ENCODE results near the gene TRIM2.
A peak's percentile ranks its signal among the peaks of the same experiment; 100 is the strongest.

TRIM2 gene

DNA sequence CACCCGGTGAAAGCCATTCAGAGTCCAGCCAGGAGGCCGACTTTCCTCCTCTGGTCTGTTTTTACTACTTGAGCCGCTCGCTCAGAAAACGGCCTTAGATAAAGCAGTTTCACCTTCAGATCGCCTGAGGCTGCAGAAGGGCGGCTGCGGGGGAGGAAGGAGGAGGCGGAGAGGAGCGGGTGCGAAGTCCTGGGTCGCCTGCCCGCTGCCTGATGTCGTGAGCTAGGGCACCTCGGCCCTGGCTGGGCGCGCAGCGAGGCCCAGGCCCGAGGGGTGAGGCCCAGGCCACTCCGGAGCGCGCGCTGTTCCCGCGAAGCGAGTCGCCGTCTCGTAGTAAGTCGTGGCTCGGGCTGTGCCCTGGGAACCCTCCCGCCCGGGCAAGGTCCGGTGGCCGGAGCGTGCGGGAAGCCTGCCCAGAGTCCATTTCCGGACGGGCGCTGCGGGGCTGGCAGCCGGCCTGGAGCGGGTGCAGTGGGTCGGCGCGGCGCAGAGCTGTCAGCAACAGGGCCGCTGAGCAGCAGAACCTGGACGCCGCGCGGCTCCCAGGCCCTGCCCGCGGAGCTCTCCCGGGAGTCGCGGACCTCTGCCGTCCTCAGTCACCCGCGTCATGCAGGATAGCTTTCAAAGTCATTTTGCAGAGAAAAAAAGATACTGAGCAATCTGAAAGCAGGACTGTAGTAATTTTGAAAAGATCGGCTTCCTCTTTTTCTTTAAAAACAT, 18.6 kb downstream of the TRIM2 start:
- DNase-seq (ENCODE audit: low read depth), result peak; percentile 8

DNA sequence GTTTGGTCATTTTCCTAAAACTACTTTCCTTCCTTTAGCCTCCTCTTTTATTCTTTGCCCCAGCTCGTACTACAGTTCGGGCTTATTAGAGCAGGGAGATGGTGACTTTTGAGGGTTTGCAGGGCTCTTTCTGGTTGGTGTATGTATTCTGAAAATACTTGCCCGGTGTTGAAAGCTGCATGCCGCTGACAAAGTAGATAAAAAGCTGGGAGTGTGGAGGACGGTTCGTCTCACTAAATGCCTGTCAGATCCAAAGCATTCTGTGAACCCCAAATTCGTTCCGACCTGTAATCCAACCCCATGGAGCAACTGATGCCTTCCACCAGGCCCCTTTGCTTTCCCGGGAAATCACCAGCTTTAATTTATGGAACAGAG, 19.2 kb downstream of the TRIM2 start:
- DNase-seq (ENCODE audit: low read depth), result no peak

DNA sequence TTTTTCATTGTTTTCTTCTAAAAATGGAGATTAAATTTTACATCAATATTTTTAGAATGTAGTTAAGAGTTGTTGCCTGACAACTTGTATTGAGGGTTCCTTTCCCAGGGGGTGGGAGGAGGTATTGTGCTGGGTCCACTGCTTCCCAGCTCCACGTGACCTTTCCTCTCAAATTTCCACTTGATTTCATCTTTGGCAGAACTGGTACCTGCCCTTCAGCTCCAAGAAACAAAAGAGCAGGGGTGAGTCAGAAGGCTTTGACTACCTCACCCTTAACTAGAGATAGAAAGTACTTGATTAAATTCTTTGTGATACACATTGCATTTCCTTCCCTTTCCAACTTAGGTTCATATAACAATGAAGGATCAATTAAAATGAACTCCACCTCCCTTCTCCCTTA, 19.7 kb downstream of the TRIM2 start:
- no peak for DNase-seq (ENCODE audit: low read depth)

DNA sequence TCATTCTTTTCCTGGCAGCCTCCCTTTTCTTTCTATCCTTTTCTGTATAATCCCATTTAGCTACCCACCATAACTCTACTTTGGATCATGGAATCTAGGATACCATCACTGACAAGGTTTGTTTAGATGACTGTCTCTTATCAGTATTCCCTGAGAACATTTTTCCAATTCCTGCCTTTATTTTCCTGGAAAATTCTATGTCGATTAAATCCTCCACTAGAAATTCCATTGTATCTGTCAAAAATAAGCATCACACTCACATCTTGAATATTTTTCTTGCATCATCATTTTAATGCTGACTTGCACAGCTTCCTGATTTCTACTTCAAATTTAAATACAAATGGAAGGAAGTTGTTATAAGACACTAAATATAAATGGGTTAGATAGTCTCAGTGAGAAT, 20.2 kb downstream of the TRIM2 start:
- no peak for DNase-seq (ENCODE audit: low read depth)

DNA sequence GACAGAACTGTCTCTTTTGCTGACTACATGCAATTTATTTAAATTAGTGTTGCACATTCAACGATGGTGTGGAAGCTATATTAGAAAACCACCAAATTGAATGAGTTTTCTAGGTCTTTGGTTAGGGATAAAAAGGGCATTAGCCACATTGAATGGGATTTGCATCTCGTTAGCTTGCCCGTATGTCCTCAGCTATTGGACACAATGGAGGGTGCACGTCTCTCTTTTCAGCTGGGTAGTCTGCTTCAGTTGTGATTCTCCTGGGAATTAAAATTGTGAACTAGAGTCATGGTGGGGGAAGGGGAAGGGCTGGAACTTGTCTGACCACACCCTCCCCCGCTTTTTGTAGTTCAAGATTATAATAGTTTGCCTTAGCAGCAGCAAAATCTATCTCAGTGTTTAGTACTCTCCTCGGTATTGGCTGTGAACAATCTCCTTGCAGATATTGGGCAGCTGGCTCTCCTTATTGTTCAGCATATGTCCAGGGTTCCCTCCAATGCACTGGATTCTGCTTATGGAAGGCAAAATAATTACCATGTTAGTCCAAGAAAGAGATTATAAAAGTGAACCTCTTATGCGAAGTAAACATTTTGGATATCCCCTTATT, 23.3 kb downstream of the TRIM2 start:
- DNase-seq (ENCODE audit: low read depth), result no peak

DNA sequence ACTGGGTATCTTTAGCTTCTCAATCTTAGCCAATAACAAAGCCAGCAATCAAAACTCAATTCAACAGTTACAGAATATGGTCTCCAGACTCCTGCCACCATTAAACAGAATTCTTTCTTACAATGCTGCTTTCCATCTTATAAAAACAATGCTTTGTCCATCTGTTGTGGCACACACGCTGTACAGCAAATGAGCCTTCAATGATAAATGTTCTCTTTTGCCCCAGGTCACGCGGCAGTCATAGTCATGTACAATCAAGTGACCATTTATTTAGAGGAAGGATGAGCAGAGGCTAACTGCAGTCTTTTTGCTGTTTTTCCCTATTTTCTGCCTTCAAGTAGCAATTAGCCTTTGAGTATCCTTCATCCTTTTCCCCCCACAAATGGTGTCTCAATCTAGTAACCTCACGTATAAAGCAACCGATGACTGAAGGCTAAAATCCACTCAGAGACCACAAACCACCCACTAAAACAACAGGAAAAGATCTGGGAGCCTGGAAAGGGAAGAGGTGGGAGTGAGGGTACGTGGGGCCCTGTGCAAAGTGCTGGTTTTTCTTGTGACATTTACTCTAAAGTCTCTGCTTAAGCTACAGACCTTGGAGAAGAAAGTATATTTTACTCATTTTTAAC, 24.4 kb downstream of the TRIM2 start:
- no peak for DNase-seq (ENCODE audit: low read depth)

DNA sequence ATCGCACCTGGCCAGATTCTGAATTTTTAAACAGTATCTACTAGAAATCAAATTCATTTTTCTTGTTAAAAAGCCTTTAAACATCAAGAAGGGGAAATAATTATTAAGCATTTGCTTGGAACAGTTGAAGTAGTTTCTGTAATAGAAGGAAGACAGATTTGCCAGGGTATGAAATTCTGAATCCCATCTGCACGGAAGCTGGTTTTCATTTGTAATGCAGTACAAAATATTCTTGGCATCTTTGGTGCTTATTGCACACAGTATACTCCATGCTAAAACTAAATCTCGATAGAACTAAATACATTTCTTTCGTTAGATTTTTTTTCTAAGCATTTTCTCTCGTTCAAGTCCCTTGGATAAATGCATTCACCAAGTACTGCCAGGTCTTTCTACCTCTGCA, 25.3 kb downstream of the TRIM2 start:
- no peak for DNase-seq (ENCODE audit: low read depth)

DNA sequence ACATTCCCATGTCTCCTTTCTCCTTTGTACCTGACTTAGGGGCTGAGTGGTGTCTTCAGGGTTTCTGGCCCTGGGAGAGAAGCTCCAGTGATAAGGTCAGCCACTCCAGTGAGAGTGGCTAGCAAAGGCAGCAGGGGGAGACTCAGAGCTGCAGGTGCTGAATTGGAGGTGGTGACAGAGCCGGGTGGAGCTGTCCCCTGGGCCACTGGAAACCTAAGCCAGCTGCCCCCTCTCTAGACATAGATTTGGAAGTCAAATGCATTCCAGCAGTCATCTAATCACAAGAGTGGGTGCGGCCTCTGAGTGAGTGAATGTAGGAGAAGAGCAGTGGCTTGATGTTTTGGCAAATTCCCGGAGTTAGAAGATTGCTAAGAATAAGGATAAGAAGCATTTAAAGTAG, 28.5 kb downstream of the TRIM2 start:
- DNase-seq (ENCODE audit: low read depth), result no peak

DNA sequence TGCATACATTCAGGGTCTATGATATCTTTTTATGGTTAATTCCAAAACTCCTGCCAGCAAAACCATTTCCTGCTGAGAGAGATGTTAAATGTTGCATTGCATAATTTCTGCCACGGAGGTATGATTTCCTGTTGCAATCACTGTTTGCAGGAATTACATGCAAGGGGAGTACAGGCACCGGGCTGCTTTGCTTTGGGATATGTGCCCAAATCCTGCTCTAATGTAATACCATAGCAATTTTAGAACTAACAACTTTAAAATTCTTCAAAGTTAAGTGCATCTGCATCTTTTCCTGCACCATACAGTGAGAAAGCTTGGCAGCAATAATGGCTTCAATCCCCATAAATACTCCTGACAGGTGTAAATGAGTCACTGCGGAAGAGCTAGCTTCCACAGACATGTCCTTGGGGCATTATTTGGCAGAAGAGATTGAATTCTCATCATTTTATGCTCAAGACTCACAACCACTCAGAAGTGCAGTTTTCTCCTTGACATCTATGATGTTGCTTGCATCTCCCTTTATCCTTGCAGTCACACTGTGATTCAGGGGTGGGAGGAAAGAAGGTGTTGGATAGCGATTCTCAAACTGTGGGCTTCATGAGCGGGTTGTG, 29.6 kb downstream of the TRIM2 start:
- no peak for DNase-seq (ENCODE audit: low read depth)

DNA sequence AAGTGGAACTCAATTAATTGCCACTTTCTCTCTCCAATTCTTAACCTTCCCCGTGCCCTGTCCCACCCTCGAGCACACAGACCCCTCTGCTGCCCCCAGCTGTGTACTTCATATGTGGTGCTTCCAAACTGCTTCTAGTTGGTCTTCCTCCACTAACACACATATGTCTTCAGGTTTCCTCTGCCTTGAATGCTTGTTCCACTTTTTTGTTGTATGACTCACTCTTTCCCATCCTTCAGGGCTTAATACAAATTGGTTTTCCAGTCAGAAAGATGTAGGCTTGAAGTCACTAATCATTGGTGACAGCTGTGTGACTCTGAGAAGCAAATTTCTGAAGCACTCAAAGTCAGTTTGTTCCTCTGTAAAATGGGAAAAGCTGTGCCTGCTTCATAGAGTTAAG, 30.6 kb downstream of the TRIM2 start:
- DNase-seq (ENCODE audit: low read depth), result no peak

DNA sequence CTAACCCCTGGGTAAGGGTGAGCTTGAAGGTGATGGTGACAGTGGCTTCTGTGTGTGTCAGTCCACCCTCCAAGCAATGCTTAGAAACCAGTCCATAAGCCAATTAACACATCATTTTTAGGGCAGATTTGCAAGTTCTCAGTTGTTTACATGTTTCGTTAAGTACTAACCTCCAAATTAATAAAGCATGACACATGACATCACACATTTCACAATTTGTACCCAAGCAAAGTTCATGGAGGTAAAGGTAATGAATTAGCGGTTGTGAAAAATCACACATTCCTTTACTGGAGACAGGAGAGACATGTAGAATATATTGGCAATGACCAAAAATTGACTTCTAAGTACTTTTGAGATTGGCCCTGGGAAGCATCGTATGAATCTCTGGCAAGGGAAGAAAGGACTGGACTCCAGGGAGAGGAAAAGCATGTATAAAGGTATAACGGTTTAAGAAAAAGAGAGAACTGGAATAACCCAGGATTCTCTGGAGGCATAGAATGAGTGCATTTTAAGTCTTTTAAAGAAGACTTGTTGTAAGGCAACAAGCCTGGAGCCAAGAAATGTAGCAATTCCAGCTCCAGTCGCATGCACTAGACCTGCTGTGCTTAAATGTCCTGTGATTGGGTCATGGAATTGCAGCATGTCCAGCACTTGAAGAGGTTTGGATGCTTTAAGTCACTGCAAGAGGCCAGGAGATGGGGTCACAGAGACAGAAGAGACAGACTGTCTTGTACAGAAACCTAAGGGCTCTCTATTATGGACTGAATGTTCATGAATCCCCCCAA, 34.1 kb downstream of the TRIM2 start:
- no peak for DNase-seq (ENCODE audit: low read depth)

DNA sequence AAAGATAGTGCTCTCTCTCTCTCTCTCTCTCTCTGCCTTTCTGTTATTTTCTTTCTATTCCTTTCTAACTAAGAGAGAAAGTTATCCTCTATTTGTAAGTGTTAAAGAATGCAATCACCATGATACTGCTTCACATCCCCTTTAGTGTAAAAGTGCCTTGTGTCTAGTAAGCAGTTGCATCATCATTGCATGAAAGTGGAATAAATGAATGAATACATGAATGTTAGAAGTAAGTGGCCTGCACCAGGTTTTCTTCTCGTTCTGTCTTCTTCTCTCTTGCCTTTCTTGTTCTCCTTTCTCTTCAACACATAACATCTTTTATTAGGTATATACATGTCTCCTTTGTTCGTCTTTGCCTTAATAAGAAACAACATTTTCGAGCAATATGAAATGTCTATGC, 35.2 kb downstream of the TRIM2 start:
- no peak for DNase-seq (ENCODE audit: low read depth)

DNA sequence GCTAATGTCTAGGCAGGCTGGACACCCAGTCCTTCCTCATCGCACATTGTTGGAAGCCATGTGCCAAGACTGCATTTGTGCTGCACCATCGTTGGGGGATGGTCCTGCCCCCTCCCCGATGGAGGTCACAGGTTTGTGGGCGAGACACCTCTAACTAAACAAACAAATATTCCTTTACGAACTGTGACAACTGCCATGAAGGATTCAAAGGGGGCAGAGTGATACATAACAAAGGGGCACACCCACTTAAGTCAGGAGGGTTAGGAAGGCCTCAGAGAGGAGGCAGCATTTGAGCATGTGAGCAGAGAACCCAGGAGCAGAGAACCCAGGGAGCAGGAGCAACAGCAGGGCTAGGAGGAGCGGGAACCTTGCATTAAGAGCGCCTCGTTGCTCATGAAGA, 37.1 kb downstream of the TRIM2 start:
- no peak for DNase-seq (ENCODE audit: low read depth)

DNA sequence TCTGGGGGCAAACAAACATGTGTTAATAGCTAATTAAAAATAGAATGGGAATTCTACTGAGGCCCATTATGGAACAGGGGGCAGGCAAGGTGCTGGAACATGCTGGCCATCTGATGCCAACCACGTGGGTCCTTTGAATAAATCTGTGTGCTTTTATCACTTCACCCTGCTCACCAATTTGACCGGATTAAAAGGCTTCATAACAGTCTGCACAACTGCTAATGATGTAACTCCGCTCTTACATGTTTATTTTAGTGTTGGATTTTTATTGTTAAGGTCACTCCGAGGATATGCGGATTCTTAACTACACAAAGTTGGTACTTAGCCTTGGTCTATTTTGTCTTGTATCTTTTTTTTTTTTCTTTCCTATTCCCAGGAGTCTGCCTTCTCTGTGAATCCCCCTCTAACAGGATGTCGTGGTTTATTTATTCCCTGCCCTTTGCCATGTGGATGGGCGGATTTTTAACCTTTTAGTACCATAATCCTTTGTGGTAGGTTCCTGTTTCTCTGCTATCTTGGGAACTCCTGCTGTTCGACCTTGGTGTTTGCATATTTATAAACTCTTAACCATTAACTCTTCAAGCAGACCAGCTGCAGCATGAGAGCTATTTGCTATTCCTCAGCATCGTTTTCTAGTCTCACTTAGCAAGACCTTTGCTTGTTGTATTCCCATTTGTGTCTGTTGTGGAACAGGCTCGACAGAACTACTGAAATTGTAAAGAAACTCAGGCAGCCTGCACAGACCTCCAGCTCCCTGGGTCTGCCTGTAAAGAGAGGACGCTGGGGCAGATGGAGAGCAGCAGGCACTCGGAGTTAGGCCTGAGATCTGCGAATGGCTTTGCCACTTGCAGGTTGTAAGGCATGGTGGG, 38.0 kb downstream of the TRIM2 start:
- no peak for DNase-seq (ENCODE audit: low read depth)

DNA sequence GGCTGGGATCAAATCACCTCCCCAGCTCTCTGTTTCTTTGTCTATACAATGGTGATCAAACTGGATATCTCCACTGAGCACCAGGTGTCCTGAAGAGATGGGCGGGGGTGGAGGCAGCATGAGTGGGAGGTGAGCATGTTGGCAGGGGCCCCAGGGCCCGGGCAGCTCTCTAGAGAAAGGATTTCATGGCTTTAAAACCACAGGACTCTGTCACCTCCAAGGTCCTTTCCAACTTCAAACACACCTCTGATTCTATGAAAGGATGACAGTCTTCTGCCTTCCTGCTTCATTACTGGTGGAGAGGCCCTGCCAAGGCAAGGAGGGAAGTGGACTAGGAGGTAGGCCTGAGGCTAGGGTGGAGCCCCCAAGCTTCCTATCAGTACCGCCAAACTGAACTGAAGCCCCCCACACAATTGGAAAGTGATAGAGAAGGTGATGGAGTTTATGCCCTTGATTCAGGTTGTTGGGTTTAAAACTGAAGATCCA, 38.6 kb downstream of the TRIM2 start:
- DNase-seq (ENCODE audit: low read depth), result no peak

DNA sequence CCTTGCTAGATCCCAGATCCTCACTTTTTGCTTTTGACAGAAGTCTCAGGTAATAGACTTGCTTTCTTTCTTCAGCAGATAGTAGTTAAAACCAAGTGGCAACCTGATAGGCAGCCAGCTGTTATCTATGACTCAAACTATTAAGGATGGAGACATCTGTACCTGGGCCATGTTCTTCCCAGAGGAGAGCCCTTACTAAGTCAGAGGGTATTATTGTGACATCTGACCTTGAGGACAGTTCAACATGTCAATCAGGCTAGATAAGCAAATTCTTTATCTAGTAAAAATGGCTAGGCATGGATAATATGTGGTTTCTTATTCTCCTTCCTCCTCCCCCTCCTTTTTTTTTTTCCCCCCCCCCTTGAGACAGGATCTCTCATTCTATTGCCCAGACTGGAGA, 39.2 kb downstream of the TRIM2 start:
- no peak for DNase-seq (ENCODE audit: low read depth)

DNA sequence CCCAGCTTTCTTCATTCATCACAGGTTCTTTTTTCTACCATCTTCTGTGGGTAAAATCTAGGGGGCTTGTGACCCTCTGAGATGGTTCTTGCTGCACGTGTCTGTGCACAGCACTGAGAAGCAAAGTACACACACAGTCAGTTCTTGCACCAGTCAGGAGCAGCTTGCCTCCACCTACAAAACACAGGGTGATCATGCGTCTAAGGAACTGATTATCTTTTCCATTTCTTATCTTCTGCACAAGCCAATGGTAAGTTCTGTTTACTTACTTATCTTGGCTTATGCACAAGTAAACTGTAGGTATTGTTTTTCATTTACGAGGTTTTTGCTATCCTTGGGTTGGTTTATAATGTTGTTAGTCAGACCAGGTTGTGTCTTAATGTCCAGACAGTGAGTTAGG, 40.7 kb downstream of the TRIM2 start:
- no peak for DNase-seq (ENCODE audit: low read depth)

DNA sequence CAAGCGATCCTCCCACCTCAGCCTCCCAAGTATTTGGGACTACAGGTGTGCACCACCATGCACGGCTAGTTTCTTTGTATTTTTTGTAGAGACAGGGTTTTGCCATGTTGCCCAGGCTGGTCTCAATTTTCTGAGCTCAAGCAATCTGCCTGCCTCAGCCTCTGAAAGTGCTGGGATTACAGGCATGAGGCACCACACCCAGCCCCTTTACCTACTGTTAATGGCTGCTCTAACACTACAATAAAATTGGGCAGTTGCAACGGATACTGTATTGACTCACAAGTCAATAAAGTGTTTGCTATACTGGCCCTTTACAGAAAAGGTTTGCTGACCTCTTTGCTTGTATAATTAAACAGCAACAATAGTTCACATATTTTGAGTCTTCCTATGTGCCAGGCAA, 41.5 kb downstream of the TRIM2 start:
- DNase-seq (ENCODE audit: low read depth), result no peak

DNA sequence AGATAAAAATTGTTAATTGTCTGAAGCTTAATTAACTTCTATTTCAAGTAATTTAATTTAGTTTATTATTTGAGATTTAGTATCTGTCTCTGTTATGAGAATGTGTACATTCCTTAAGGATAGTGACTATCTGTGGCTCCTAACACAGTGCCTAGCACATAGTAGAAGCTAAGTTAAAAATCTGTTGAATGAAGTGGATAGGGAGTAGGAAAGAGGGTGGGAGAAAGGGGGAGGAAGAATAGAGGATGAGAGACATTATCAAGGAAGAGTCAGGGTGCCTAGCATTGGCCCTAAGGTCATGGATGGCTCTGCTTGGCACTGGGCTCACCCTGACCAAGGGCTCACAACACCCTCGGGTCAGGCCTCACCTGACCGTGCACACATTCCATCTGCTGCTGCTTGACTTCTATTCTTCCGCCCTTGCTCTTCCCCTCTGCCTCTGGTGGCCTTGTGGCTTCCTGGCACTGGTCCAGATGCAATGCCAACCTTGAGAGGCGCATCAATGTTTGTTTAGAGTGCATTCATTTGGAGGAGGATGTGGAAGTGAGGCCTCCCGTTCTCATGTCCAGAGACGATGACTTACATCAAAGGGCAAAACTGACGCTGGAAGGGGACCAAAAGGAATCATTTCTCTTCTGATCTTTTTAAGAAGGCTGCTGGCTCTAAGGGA, 42.3 kb downstream of the TRIM2 start:
- DNase-seq (ENCODE audit: low read depth), result no peak

DNA sequence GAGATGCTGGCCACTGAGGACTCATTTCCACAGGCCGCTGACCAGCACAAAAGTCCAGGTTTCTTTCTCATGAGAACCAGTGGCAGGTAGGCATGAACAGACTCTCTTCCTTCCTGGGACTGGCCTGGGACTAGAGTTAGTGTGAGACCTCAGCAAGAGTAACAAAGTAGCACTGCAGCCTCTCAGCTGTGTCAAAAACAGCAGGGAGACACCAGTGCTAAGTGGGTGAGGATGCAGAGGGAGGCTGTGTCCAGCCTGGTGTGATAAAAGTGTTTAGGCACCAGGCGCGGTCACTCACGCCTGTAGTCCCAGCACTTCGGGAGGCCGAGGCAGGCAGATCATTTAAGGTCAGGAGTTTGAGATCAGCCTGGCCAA, 42.9 kb downstream of the TRIM2 start:
- no peak for DNase-seq (ENCODE audit: low read depth)

DNA sequence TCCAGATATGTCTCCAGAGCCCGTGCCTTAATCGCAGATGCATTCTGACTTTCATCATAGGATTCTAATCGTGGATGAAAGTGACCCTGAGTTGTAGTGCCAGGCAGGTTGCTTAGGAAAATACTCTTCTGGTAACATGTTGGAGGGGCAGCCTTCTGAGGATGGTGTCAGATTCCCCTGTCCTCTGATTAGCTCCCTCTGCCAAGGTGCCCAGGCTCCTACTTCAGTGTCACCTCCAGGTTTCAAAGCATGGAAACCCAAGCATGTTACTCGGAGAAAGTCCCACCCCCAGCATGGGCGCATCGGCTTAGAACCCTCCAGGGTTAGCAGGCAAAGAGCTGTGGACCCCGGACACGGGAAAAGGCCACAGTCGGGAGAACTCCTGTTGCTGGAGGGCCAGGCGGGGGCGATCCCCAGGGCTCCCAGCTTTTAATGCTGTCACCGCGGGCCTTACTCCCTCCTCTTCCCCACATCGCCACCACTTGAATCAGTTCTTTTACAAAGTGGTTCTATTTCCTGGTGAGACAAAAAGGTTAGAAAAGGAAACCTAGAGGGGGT, 44.5 kb downstream of the TRIM2 start:
- no peak for DNase-seq (ENCODE audit: low read depth)
